Bronchial epithelial cell (primary cell): Measurements from ENCODE around the gene EPB41L4B. TPM values are rescaled to one million over a fixed set of nuclear protein-coding genes. Genes with fewer than 3 reads are reported as not detected.
"Not testable (repeated sequence)": the region's sequence is repeated elsewhere in the genome, so short reads cannot be mapped to it uniquely, and the experiment has no call there.

ENCODE experiments used
- DNase-seq: peaks from one replicate; pipeline ENCODE4 v3.0.0-alpha.2; 2010; ENCODE audit warnings: low read depth
- FAIRE-seq: peaks from 2 replicates; lab custom pipeline; 2011; peaks lifted over from hg19 to GRCh38; lab: Jason Lieb, UNC
- H3K27me3 ChIP-seq: 2 replicates; pipeline ENCODE4 v1.5.1; 2011; ENCODE audit warnings: low read length; ENCODE audit not compliant: control insufficient read depth, insufficient read depth
- H3K36me3 ChIP-seq: 2 replicates; pipeline ENCODE4 v1.5.1; 2011; ENCODE audit warnings: low read length; ENCODE audit not compliant: control insufficient read depth, insufficient read depth
- H3K4me3 ChIP-seq: 2 replicates; pipeline ENCODE4 v1.5.1; 2011; ENCODE audit warnings: mild to moderate bottlenecking, low read depth, low read length, control low read depth
- CTCF ChIP-seq: IDR thresholded peaks from 2 replicates; pipeline ENCODE4 v1.5.1; 2011; ENCODE audit warnings: mild to moderate bottlenecking, moderate library complexity, low read length, control low read depth, inconsistent platforms; ENCODE audit not compliant: insufficient read depth, severe bottlenecking
- total RNA-seq: library from RNA; depleted of rRNA; stranded (reverse); fragments of >200 nt; gene quantifications from 2 replicates; pipeline ENCODE4 v1.2.1, GENCODE V29; 2014

EPB41L4B gene
- total RNA-seq, 1 donor from 2014 or later, result 30.3 TPM

- FAIRE-seq (no peak), DNase-seq (no peak)
- H3K4me3 ChIP-seq, result no peak overlapping the region
- H3K27me3 ChIP-seq, result no peaks in the 10 kb centered on the region
- TF ChIP-seq CTCF, result no peak
- H3K36me3 ChIP-seq, result no peaks in the 10 kb centered on the region
These were observed 30.2 kb upstream of the EPB41L4B start for GRCh38 chr9:109351032-109351431.

- DNase-seq (peak; percentile 76), FAIRE-seq (no peak)
- TF ChIP-seq CTCF, result no peak
- H3K4me3 ChIP-seq, result no peak overlapping the region
- no peaks in the 10 kb centered on the region for H3K27me3 ChIP-seq
- H3K36me3 ChIP-seq, result no peaks in the 10 kb centered on the region
These were observed 28.6 kb upstream of the EPB41L4B start for GRCh38 chr9:109349421-109349846.

GRCh38 chr9:109346904-109347303 is 26.0 kb upstream of the EPB41L4B start:
- FAIRE-seq (no peak), DNase-seq (no peak)
- H3K36me3 ChIP-seq, result no peaks in the 10 kb centered on the region
- H3K4me3 ChIP-seq, result no peak overlapping the region
- H3K27me3 ChIP-seq, result no peaks in the 10 kb centered on the region
- TF ChIP-seq CTCF, result no peak

- no peak for DNase-seq
- H3K27me3 ChIP-seq, result no peaks in the 10 kb centered on the region
- TF ChIP-seq CTCF, result no peak
- no peak for FAIRE-seq
- H3K36me3 ChIP-seq, result no peaks in the 10 kb centered on the region
- H3K4me3 ChIP-seq, result no peak overlapping the region
These were observed 24.0 kb upstream of the EPB41L4B start for GRCh38 chr9:109344866-109345265.

GRCh38 chr9:109342878-109343277 is 22.0 kb upstream of the EPB41L4B start:
- TF ChIP-seq CTCF, result no peak
- DNase-seq (no peak), FAIRE-seq (no peak)
- H3K36me3 ChIP-seq, result no peaks in the 10 kb centered on the region
- no peak overlapping the region for H3K4me3 ChIP-seq
- no peaks in the 10 kb centered on the region for H3K27me3 ChIP-seq

GRCh38 chr9:109341561-109341960 is 20.7 kb upstream of the EPB41L4B start:
- Histone ChIP-seq H3K27me3 (no peaks in the 10 kb centered on the region), H3K4me3 (no peak overlapping the region), H3K36me3 (no peaks in the 10 kb centered on the region)
- peak; percentile 66 for DNase-seq
- TF ChIP-seq CTCF, result no peak
- no peak for FAIRE-seq

GRCh38 chr9:109340979-109341378 is 20.1 kb upstream of the EPB41L4B start:
- not testable (repeated sequence) for H3K27me3 ChIP-seq, DNase-seq, H3K4me3 ChIP-seq, H3K36me3 ChIP-seq, FAIRE-seq
